AG04450 (cell line): ENCODE measurements around the gene DDR2. TPM values are rescaled to one million over a fixed set of nuclear protein-coding genes. Genes with fewer than 3 reads are reported as not detected.
"Not testable (repeated sequence)": the region's sequence is repeated elsewhere in the genome, so short reads cannot be mapped to it uniquely, and the experiment has no call there.

Experiments used
- CTCF ChIA-PET: fragments of 300-600, 350-600 bp; formaldehyde crosslinking; extraction: SDS; loops from one replicate; lab custom pipeline; 2022; ENCODE audit warnings: antibody characterized with exemption, inconsistent platforms; lab: Charles Lee
- POLR2A ChIA-PET: fragments of 350-600 bp; formaldehyde crosslinking; extraction: SDS; loops from one replicate; lab custom pipeline; 2021; ENCODE audit warnings: antibody characterized with exemption, inconsistent platforms; lab: Yijun Ruan, JAX
- DNase-seq: peaks from one replicate; pipeline ENCODE4 v3.0.0-alpha.2; 2011; ENCODE audit warnings: low read depth, low spot score
- H3K27ac ChIP-seq: one replicate; pipeline ENCODE4 v1.5.1; 2012; ENCODE audit warnings: low read depth, low read length, control low read depth
- H3K27me3 ChIP-seq: one replicate; pipeline ENCODE4 v1.6.0; 2012; ENCODE audit warnings: low read length; ENCODE audit not compliant: control insufficient read depth, insufficient read depth
- H3K4me3 ChIP-seq: 2 replicates; pipeline ENCODE4 v1.5.1; 2011; ENCODE audit warnings: mild to moderate bottlenecking, low read depth, low read length, control low read depth
- H3K9me3 ChIP-seq: 2 replicates; pipeline ENCODE4 v1.5.1; 2012; ENCODE audit warnings: low read length; ENCODE audit not compliant: control insufficient read depth, insufficient read depth
- CTCF ChIP-seq: IDR thresholded peaks from 2 replicates; pipeline ENCODE4 v1.5.1; 2011; ENCODE audit warnings: low read depth, low read length, control low read depth, inconsistent platforms
- polyA plus RNA-seq: library from polyadenylated mRNA; depleted of rRNA; stranded (reverse); fragments of >200 nt; gene quantifications from 2 replicates; pipeline ENCODE4 v1.2.3, GENCODE V29; 2011

DDR2 gene
- polyA plus RNA-seq, 1 experiment = 194 TPM

GRCh38 chr1:162724583-162725120, 92.4 kb downstream of the DDR2 start:
- Histone ChIP-seq H3K27me3 (no peaks in the 10 kb centered on the region), H3K4me3 (no peak overlapping the region), H3K27ac (no peak overlapping the region), H3K9me3 (no peaks in the 10 kb centered on the region)
- DNase-seq = no peak
- ChIA-PET POLR2A (no interaction called here), CTCF (no interaction called here)
- TF ChIP-seq CTCF = no peak

- POLR2A ChIA-PET = no interaction called here
These were observed 93.1 kb downstream of the DDR2 start for GRCh38 chr1:162725301-162725837.

GRCh38 chr1:162726555-162726954, 94.3 kb downstream of the DDR2 start:
- POLR2A ChIA-PET = no interaction called here
- Histone ChIP-seq H3K27ac (no peak overlapping the region), H3K4me3 (no peak overlapping the region), H3K27me3 (no peaks in the 10 kb centered on the region), H3K9me3 (no peaks in the 10 kb centered on the region)
- CTCF ChIA-PET = interaction anchor here (1.2 kb wide), 1 partner anchor 94 kb away, joined by 4 read pairs; the partner anchor contains the start of gene DDR2
- TF ChIP-seq CTCF = no peak
- DNase-seq = no peak

More at GRCh38 chr1:162725301-162725837, 93.1 kb downstream of the DDR2 start:
- Histone ChIP-seq H3K27me3 (no peaks in the 10 kb centered on the region), H3K27ac (no peak overlapping the region), H3K9me3 (no peaks in the 10 kb centered on the region), H3K4me3 (no peak overlapping the region)
- CTCF ChIA-PET = no interaction called here
- DNase-seq = no peak
- no peak for TF ChIP-seq CTCF

- H3K27ac ChIP-seq, H3K9me3 ChIP-seq, H3K27me3 ChIP-seq, DNase-seq, H3K4me3 ChIP-seq, POLR2A ChIA-PET, CTCF ChIA-PET: not testable (repeated sequence)
These were observed 95.2 kb downstream of the DDR2 start for GRCh38 chr1:162727493-162727892.

GRCh38 chr1:162728573-162728972, 96.3 kb downstream of the DDR2 start:
- H3K27me3 ChIP-seq = no peaks in the 10 kb centered on the region
- POLR2A ChIA-PET = no interaction called here
- H3K27ac ChIP-seq = no peak overlapping the region
- CTCF ChIA-PET = no interaction called here
- H3K4me3 ChIP-seq = no peak overlapping the region
- TF ChIP-seq CTCF = no peak
- H3K9me3 ChIP-seq = no peaks in the 10 kb centered on the region
- DNase-seq = no peak

- H3K27ac ChIP-seq, H3K4me3 ChIP-seq, DNase-seq, POLR2A ChIA-PET, H3K9me3 ChIP-seq, CTCF ChIA-PET, H3K27me3 ChIP-seq: not testable (repeated sequence)
These were observed 97.0 kb downstream of the DDR2 start for GRCh38 chr1:162729195-162729774.
